ENCODE results near the gene CHAT.

DNA sequence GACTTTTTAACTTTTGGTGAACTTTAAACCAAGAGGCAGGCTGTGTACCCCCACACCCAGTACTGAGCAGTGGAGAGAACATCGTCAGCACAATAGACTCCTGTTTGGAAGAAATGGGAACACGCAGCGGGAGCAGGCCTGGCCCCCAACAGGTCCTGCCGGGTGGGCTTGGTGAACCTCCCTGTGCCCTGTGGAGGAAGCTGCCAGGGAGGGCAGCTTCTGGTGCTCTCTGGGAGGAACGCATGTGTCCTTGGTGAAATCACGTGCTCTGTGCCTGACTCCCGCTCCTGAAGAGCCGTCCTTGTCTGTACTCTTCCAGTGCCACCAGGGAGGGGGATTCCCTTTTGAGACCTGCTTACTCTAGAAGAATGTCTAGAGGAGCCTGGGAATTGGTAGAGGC is 31.6 kb downstream of the CHAT start:
- no peak for TF ChIP-seq YY1 (IDR thresholded peaks at IDR 0.05; ENCODE audit: insufficient read depth, insufficient read length)
- TF ChIP-seq ZNF274 (IDR thresholded peaks at IDR 0.05; ENCODE audit: low read depth, low read length), result no peak
- TF ChIP-seq SUZ12 (IDR thresholded peaks at IDR 0.05; ENCODE audit: extremely low read depth, insufficient read depth, insufficient read length), result no peak
